ENCODE results near the gene GRAMD2B. TPM values are rescaled to one million over a fixed set of nuclear protein-coding genes. Genes with fewer than 3 reads are reported as not detected.

GRAMD2B gene
- total and polyA plus RNA-seq, 2 of the 8 experiments (the other 6 are each of a cell fraction or from before 2014, with no cell fraction given), result 6.4 to 9.4 TPM

- H2AFZ ChIP-seq (ENCODE audit: low read length), result no peak overlapping the region
- TF ChIP-seq TCF12 (IDR thresholded peaks at IDR 0.05; ENCODE audit: low read depth, low read length), result no peak
- no peak for TF ChIP-seq NANOG (IDR thresholded peaks at IDR 0.05; ENCODE audit: insufficient read depth, low read depth, low read length, poor library complexity, severe bottlenecking)
These were observed 19.3 kb upstream of the GRAMD2B start for GRCh38 chr5:126403876-126404275.

More at GRCh38 chr5:126403876-126404275, 19.3 kb upstream of the GRAMD2B start:
- H3K4me3 ChIP-seq (ENCODE audit: extremely low read depth in 1 of 4, insufficient read depth in 2 of 4, low read depth in 3 of 4, low read length in 4 of 4), result no peak overlapping the region
- H2BK20ac ChIP-seq (ENCODE audit: low read length), result no peak overlapping the region
- H3K18ac ChIP-seq (ENCODE audit: extremely low read depth, low read length), result no peak overlapping the region
- no peak overlapping the region for H2BK5ac ChIP-seq (ENCODE audit: low read depth, low read length)
- H3K27ac ChIP-seq (ENCODE audit: low read depth, low read length), result no peak overlapping the region
- no peak overlapping the region for H2BK12ac ChIP-seq (ENCODE audit: low read depth, low read length)
- H3K79me1 ChIP-seq (ENCODE audit: low read depth, low read length), result no peaks in the 10 kb centered on the region
- no peaks in the 10 kb centered on the region for H3K79me2 ChIP-seq (ENCODE audit: control insufficient read depth in 1 of 2, insufficient read depth in 2 of 2, low read length in 2 of 2)
- FAIRE-seq, result no peak
- no peaks in the 10 kb centered on the region for H3K27me3 ChIP-seq (replicated peaks in 1 of 4; ENCODE audit: control insufficient read depth in 3 of 4, extremely low read depth in 1 of 4, insufficient read depth in 3 of 4, low read length in 3 of 4)
- no peak overlapping the region for H4K8ac ChIP-seq (ENCODE audit: extremely low read depth, insufficient read depth, low read length)
- no peak overlapping the region for H3K14ac ChIP-seq (ENCODE audit: insufficient read length)
- no peak overlapping the region for H2BK120ac ChIP-seq (replicated peaks; ENCODE audit: low read depth, low read length)
- H4K91ac ChIP-seq (replicated peaks; ENCODE audit: insufficient read length, low read length), result no peak overlapping the region
- no peak overlapping the region for H2BK15ac ChIP-seq (ENCODE audit: low read length)
- no peak overlapping the region for H4K5ac ChIP-seq (ENCODE audit: insufficient read length, low read depth, low read length)
- CTCF ChIA-PET (ENCODE audit: partially characterized antibody), result interaction anchor here (0.8 kb wide), 1 partner anchor 34 kb away, joined by 3 read pairs; no protein-coding TSS in a partner anchor
- H2AK5ac ChIP-seq (ENCODE audit: low read depth, low read length), result no peak overlapping the region
- H3K9ac ChIP-seq (replicated peaks in 1 of 4; ENCODE audit: extremely low read depth in 1 of 4, low read depth in 3 of 4, low read length in 3 of 4), result no peak overlapping the region
- H3K23ac ChIP-seq (ENCODE audit: insufficient read length), result no peak overlapping the region
- no peak for DNase-seq (ENCODE audit: low read depth in 1 of 2, low spot score in 2 of 2)
- H3K4me1 ChIP-seq (replicated peaks in 1 of 4; ENCODE audit: control insufficient read depth in 3 of 4, insufficient read depth in 4 of 4, low read length in 3 of 4), result peaks cover 0 to 3% (median 0%) of the 10 kb centered on the region in 4 experiments; a peak in 1 of 7 replicates
- POLR2A ChIA-PET (ENCODE audit: partially characterized antibody), result no interaction called here
- no peak overlapping the region for H3K4me2 ChIP-seq (ENCODE audit: insufficient read depth in 1 of 2, low read depth in 2 of 2, low read length in 2 of 2)
- no peak overlapping the region for H3K4ac ChIP-seq (replicated peaks; ENCODE audit: insufficient read length, low read depth, low read length)
- no peaks in the 10 kb centered on the region for H3K36me3 ChIP-seq (ENCODE audit: control insufficient read depth in 2 of 4, insufficient read depth in 4 of 4, low read length in 3 of 4)
- H4K20me1 ChIP-seq (replicated peaks in 1 of 2; ENCODE audit: control insufficient read depth in 1 of 2, insufficient read depth in 2 of 2, low read length in 2 of 2), result no peaks in the 10 kb centered on the region
- H3K56ac ChIP-seq (replicated peaks; ENCODE audit: insufficient read length, low read depth, low read length), result no peak overlapping the region
- H3K9me3 ChIP-seq (ENCODE audit: insufficient read depth in 2 of 2, low read depth in 1 of 2, low read length in 1 of 2), result peaks cover 0 to 7% of the 10 kb centered on the region in 2 experiments; a peak in 2 of 4 replicates
- no peaks in the 10 kb centered on the region for H3K23me2 ChIP-seq (ENCODE audit: low read depth, low read length)

Measured in H1 (cell line).